GM13976 (cell line): ENCODE data around the gene AMBRA1.

Source experiments
- DNase-seq: peaks from one replicate; pipeline ENCODE4 v3.0.0; 2012; ENCODE audit warnings: low spot score
- CTCF ChIP-seq: IDR thresholded peaks from 2 replicates; pipeline ENCODE4 v1.5.1; 2012; ENCODE audit warnings: borderline replicate concordance, mild to moderate bottlenecking; ENCODE audit not compliant: insufficient read depth; ENCODE audit errors: extremely low read depth, missing control alignments, control extremely low read depth
- in situ Hi-C: fragments of 300-500 bp; cut with MboI; formaldehyde crosslinking; loops from one replicate; pipeline ENCODE4 v1.12.0; 2022; ENCODE audit warnings: low sequenced_read_pairs, mixed read lengths, inconsistent platforms; ENCODE audit not compliant: unreplicated experiment

AMBRA1 gene

GRCh38 chr11:46551261-46551660 is 42.6 kb downstream of the AMBRA1 start:
- TF ChIP-seq CTCF, result no peak
- DNase-seq, result no peak
- in situ Hi-C loops, result no loop called here

DNA sequence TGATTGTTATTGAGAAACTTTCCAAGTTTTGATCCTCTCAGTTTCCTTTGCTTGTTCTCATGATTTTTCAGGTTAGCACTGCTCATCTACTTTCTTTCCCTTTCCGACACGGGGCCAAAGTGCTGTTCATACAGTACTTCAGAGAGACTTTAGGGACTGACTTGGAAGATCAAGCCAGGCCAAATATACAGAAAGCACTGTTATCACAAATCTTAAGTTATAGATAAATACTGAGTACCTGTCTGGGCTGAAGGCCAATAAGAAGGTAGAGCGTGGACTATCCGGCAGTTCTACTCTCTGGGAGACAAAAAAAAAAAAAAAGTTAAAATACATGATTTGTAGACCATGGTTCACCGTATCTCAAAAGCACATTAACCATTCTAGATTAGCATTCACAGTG is 46.2 kb downstream of the AMBRA1 start:
- DNase-seq, result no peak
- in situ Hi-C loops, result no loop called here

GRCh38 chr11:46543564-46543963 is 50.3 kb downstream of the AMBRA1 start:
- in situ Hi-C loops, result no loop called here
- DNase-seq, result no peak
- TF ChIP-seq CTCF, result no peak

More for the DNA sequence above, 46.2 kb downstream of the AMBRA1 start:
- no peak for TF ChIP-seq CTCF

GRCh38 chr11:46541593-46542371 is 52.0 kb downstream of the AMBRA1 start:
- DNase-seq, result no peak
- TF ChIP-seq CTCF, result no peak
- in situ Hi-C loops, result no loop called here

GRCh38 chr11:46540807-46541206 is 53.0 kb downstream of the AMBRA1 start:
- DNase-seq, result no peak
- in situ Hi-C loops, result no loop called here
- no peak for TF ChIP-seq CTCF

DNA sequence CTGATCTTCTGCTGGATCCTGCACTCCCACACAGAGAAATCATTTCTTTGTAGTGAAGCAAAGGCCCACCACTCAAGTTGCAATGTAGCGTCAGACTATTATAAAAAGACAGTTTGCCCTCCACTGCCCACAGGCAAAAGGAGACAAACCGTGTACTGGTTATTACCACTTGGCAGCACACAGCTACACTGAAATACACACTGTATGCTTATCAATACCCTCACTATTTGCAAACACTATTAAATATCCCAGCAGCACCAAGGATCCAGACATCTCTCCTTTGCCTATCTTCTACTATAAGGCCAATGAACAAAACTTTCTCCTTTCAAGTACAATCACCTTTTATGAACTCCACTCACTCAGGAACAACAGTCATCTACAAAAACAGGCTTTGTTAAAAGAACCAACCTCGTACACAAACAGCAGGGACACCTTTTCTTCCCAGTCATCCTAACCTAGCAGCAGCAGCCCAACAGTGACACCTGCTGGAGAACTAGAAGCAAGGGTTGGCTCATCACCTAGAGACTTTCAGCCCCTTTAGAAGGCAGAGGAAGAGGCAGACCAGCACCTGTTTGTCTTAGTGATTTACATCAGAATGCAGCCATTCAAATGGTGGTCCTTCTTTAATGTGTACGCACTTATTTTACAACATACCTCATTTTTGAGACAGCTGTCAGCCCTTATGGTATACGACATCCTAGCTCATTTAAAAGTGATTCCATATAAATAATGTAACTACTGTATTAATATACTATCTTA is 56.1 kb downstream of the AMBRA1 start:
- DNase-seq, result peak; percentile 76
- in situ Hi-C loops, result loop anchor here (10.0 kb wide), 2 partner anchors 133 to 293 kb away; no protein-coding TSS in a partner anchor
- TF ChIP-seq CTCF, result peak; percentile 81
